GM10266 (cell line): ENCODE results near the gene DENND4C.

Experiments used
- DNase-seq: peaks from one replicate; pipeline ENCODE4 v3.0.0; 2012; ENCODE audit errors: extremely low spot score
- CTCF ChIP-seq: IDR thresholded peaks from 2 replicates; pipeline ENCODE4 v1.5.1; 2012; ENCODE audit warnings: mild to moderate bottlenecking, low read depth; ENCODE audit not compliant: control insufficient read depth, insufficient read depth; ENCODE audit errors: missing control alignments

Gene DENND4C

GRCh38 chr9:19303216-19303615 is 72.7 kb downstream of the DENND4C start:
- no peak for DNase-seq
- TF ChIP-seq CTCF = no peak

GRCh38 chr9:19306568-19306967 is 76.1 kb downstream of the DENND4C start:
- no peak for DNase-seq
- no peak for TF ChIP-seq CTCF

DNA sequence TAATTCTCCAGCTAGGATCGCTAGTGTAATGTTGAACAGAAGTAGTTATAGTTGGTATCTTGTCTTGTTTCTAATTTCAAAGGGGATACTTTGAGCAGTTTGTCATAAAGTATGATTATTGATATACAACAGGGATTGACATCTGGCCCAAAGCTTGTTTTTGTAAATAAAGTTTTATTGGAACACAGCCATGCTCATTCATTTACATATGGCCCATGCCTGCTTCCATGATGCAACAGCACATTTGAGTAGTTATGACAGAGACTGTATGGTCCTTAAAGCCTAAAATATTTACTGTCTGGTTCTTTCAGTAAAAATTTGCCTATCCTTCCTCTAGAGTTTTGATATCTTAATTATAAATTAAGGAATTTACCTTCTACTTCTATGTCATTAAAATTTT is 79.8 kb downstream of the DENND4C start:
- no peak for DNase-seq
- no peak for TF ChIP-seq CTCF

GRCh38 chr9:19313573-19313972 is 83.1 kb downstream of the DENND4C start:
- DNase-seq = no peak
- no peak for TF ChIP-seq CTCF

GRCh38 chr9:19320495-19320894 is 90.0 kb downstream of the DENND4C start:
- DNase-seq = no peak
- no peak for TF ChIP-seq CTCF

DNA sequence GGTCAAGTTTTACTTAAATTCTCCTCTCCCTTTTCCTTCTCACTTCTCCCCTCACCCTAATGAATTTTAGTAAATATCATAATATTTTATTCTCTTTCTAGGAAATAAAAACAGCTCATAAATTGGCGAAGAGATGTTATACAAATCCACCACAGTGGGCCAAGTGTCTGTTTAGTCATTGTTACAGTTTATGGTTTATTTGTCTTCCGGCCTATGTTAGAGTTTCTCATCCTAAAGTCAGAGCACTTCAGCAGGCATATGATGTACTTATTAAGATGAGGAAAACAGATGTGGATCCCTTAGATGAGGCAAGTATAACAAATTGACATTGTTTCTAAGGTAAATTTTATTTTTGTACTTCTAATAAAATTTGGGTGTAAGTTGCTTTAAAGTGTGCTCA is 101.4 kb downstream of the DENND4C start:
- DNase-seq = no peak
- TF ChIP-seq CTCF = no peak

DNA sequence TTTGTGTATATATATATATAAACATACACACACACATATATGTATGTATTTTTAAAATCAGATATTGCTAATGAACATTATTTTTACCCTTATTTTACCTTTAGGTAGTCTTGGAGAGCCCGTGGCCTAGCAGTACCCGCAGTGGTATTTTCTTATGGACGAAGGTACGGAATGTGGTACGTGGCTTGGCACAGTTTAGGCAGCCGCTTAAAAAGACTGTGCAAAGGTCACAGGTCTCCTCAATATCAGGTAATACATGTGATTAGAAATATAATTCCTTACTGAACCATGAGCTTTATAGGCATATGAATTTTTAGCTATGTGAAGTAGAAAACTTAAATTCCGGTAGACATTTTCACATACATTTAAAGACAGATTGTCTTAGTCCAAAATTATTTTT is 105.7 kb downstream of the DENND4C start:
- no peak for TF ChIP-seq CTCF

More for the DNA sequence above, 105.7 kb downstream of the DENND4C start:
- DNase-seq = no peak
